Left lung (tissue), 10 donors: ENCODE measurements around the gene RPP21. TPM values are rescaled to one million over a fixed set of nuclear protein-coding genes. Genes with fewer than 3 reads are reported as not detected.

ENCODE experiments used
- ATAC-seq: fragments of 200-7000 bp; cut with Tn5 transposase; one replicate; pipeline ENCODE4 v1.9.1; 2020; ENCODE audit warnings: moderate library complexity
- DNase-seq, 4 donors: peaks; one replicate each; pipeline ENCODE4 v3.0.0-alpha.2; 2013 to 2020
- H3K27ac ChIP-seq, 2 donors: fragments of 200-600 bp; sonication (generic) in 1 of 2; one replicate each; pipeline versions ENCODE4 v1.5.0 to v1.8.0; 2020 to 2021
- H3K27me3 ChIP-seq, 2 donors: fragments of 200-600 bp; sonication (generic) in 1 of 2; one replicate each; pipeline versions ENCODE4 v1.5.0 to v1.8.0; 2020 to 2021
- H3K36me3 ChIP-seq, 2 donors: fragments of 200-600 bp; sonication (generic) in 1 of 2; one replicate each; pipeline versions ENCODE4 v1.5.0 to v1.8.0; 2020 to 2021
- H3K4me1 ChIP-seq, 2 donors: fragments of 200-600 bp; one replicate each; pipeline ENCODE4 v1.8.0; 2021
- H3K4me3 ChIP-seq, 2 donors: fragments of 200-600 bp; sonication (generic) in 1 of 2; one replicate each; pipeline versions ENCODE4 v1.5.0 to v1.8.0; 2020 to 2021; ENCODE audit warnings: mild to moderate bottlenecking in 1 of 2
- H3K9me3 ChIP-seq, 2 donors: fragments of 200-600 bp; sonication (generic) in 1 of 2; one replicate each; pipeline versions ENCODE4 v1.5.0 to v1.8.0; 2020 to 2021
- CTCF ChIP-seq, 2 donors: fragments of 200-600 bp; sonication (generic) in 1 of 2; IDR thresholded peaks; one replicate each; pipeline versions ENCODE4 v1.5.0 to v1.8.0; 2021; ENCODE audit warnings: antibody characterized with exemption in 2 of 2
- intact Hi-C, 2 donors: fragments of 100-400 bp; cut with DNase I; formaldehyde crosslinking; loops; one replicate each; pipeline versions ENCODE4 v1.11.2 to v1.14.2; 2022
- polyA plus RNA-seq, 6 donors: library from polyadenylated mRNA; unstranded; fragments of 120-200 nt; gene quantifications; one replicate each; pipeline ENCODE4 v1.2.1, GENCODE V29; 2013; ENCODE audit not compliant: insufficient read length in 6 of 6
- total RNA-seq, 2 donors: library from RNA; stranded (reverse); fragmentation: NEBNext Ultra II Directional; extraction: Animal tissue kit (Norgen Biotek cat#: 25700); gene quantifications; one replicate each; pipeline ENCODE4 v1.2.1, GENCODE V29; 2021
- donor health status: DM: no; HTN: yes; CAD: no.
- donor health status: DM: no; HTN: no; CAD: no.

The RPP21 gene
- total and polyA plus RNA-seq, 8 donors: 28.6 to 37.5 (median 32.5) TPM

GRCh38 chr6:30348957-30349356, 4.0 kb downstream of the RPP21 start:
- Histone ChIP-seq H3K4me3 (no peak overlapping the region), H3K27me3 (no peaks in the 10 kb centered on the region), H3K36me3 (peaks cover 0 to 18% of the 10 kb centered on the region in 2 donors), H3K27ac (no peak overlapping the region), H3K9me3 (no peaks in the 10 kb centered on the region), H3K4me1 (peaks cover 0 to 15% of the 10 kb centered on the region in 2 donors)
- ATAC-seq (no peak), DNase-seq (no peak)
- TF ChIP-seq CTCF (IDR thresholded peaks at IDR 0.05): no peak
- intact Hi-C loops: no loop called here

- ATAC-seq (no peak), DNase-seq (no peak)
- no peaks in the 10 kb centered on the region for H3K27me3 ChIP-seq
- intact Hi-C loops: no loop called here
- no peak overlapping the region for H3K4me3 ChIP-seq
- H3K4me1 ChIP-seq: peaks cover 0 to 13% of the 10 kb centered on the region in 2 donors
- no peaks in the 10 kb centered on the region for H3K9me3 ChIP-seq
- TF ChIP-seq CTCF (IDR thresholded peaks at IDR 0.05): no peak
- H3K36me3 ChIP-seq: peaks cover 0 to 18% of the 10 kb centered on the region in 2 donors
- H3K27ac ChIP-seq: no peak overlapping the region
Observed at GRCh38 chr6:30349421-30350177, 4.6 kb downstream of the RPP21 start.

GRCh38 chr6:30350524-30350923, 5.6 kb downstream of the RPP21 start:
- H3K4me1 ChIP-seq: peaks cover 0 to 7% of the 10 kb centered on the region in 2 donors
- H3K4me3 ChIP-seq: no peak overlapping the region
- ATAC-seq (no peak), DNase-seq (no peak)
- TF ChIP-seq CTCF (IDR thresholded peaks at IDR 0.05): no peak
- peaks cover 0 to 18% of the 10 kb centered on the region in 2 donors for H3K36me3 ChIP-seq
- H3K27ac ChIP-seq: no peak overlapping the region
- intact Hi-C loops: no loop called here
- peaks cover 0 to 5% of the 10 kb centered on the region in 2 donors for H3K27me3 ChIP-seq
- no peaks in the 10 kb centered on the region for H3K9me3 ChIP-seq

- Histone ChIP-seq H3K4me1 (peaks cover 0 to under 1% of the 10 kb centered on the region in 2 donors), H3K36me3 (peaks cover 0 to 8% of the 10 kb centered on the region in 2 donors), H3K27ac (no peak overlapping the region), H3K27me3 (peaks cover 0 to 25% of the 10 kb centered on the region in 2 donors), H3K9me3 (no peaks in the 10 kb centered on the region), H3K4me3 (no peak overlapping the region)
- DNase-seq: no peak
- TF ChIP-seq CTCF (IDR thresholded peaks at IDR 0.05): no peak
- intact Hi-C loops: no loop called here
- ATAC-seq: no peak
Observed at GRCh38 chr6:30352550-30352949, 7.6 kb downstream of the RPP21 start.

- H3K4me3 ChIP-seq: no peak overlapping the region
- no peak for TF ChIP-seq CTCF (IDR thresholded peaks at IDR 0.05)
- H3K27me3 ChIP-seq: peaks cover 22 to 53% of the 10 kb centered on the region in 2 donors
- peaks cover 0 to 10% of the 10 kb centered on the region in 2 donors for H3K4me1 ChIP-seq
- intact Hi-C loops: no loop called here
- DNase-seq (no peak), ATAC-seq (no peak)
- H3K36me3 ChIP-seq: no peaks in the 10 kb centered on the region
- H3K9me3 ChIP-seq: no peaks in the 10 kb centered on the region
- no peak overlapping the region for H3K27ac ChIP-seq
Observed at GRCh38 chr6:30355281-30355680, 10.3 kb downstream of the RPP21 start.
